Neural cell (in vitro differentiated cells): ENCODE results near the gene NEDD4L. TPM values are rescaled to one million over a fixed set of nuclear protein-coding genes. Genes with fewer than 3 reads are reported as not detected.
A peak's percentile ranks its signal among the peaks of the same experiment; 100 is the strongest.

Source experiments
- H2AFZ ChIP-seq: fragments of 200-600, 300-800 bp; sonication (generic), shearing (Covaris generic); 2 replicates; pipeline ENCODE4 v1.6.0; 2014; ENCODE audit warnings: low read depth, mild to moderate bottlenecking, antibody characterized with exemption, low read length, moderate library complexity
- H3F3A ChIP-seq: fragments of 200-600 bp; shearing (Covaris generic); 2 replicates; pipeline ENCODE4 v1.6.1; 2016; ENCODE audit warnings: mild to moderate bottlenecking, moderate library complexity, mixed read lengths, antibody characterized with exemption, low read length; ENCODE audit not compliant: insufficient read depth, poor library complexity, severe bottlenecking
- H3K27ac ChIP-seq: fragments of 200-600, 300-800 bp; sonication (generic), shearing (Covaris generic); 2 replicates; pipeline ENCODE4 v1.5.1; 2014; ENCODE audit warnings: mild to moderate bottlenecking, low read length, moderate library complexity
- H3K27me3 ChIP-seq: fragments of 300-800, 200-600 bp; sonication (generic), shearing (Covaris generic); 2 replicates; pipeline ENCODE4 v1.6.0; 2014; ENCODE audit warnings: mild to moderate bottlenecking, low read depth, low read length, moderate library complexity; ENCODE audit not compliant: insufficient read depth
- H3K36me3 ChIP-seq: fragments of 300-800, 200-600 bp; sonication (generic), shearing (Covaris generic); 2 replicates; pipeline ENCODE4 v1.5.1; 2014; ENCODE audit warnings: mild to moderate bottlenecking, antibody characterized with exemption, low read length, moderate library complexity; ENCODE audit not compliant: insufficient read depth
- H3K4me2 ChIP-seq: fragments of 300-800, 200-600 bp; sonication (generic), shearing (Covaris generic); 2 replicates; pipeline ENCODE4 v1.6.0; 2014; ENCODE audit warnings: mild to moderate bottlenecking, low read length
- H3K4me3 ChIP-seq: fragments of 300-800, 200-600 bp; sonication (generic), shearing (Covaris generic); 2 replicates; pipeline ENCODE4 v1.5.1; 2014; ENCODE audit warnings: mild to moderate bottlenecking, low read length, moderate library complexity
- H3K79me2 ChIP-seq: fragments of 200-600 bp; shearing (Covaris generic); replicated peaks from 2 replicates; pipeline ENCODE4 v1.6.0; 2014; ENCODE audit warnings: mild to moderate bottlenecking, low read length, moderate library complexity; ENCODE audit not compliant: insufficient read depth
- H3K9ac ChIP-seq: fragments of 300-800, 200-600 bp; sonication (generic), shearing (Covaris generic); 2 replicates; pipeline ENCODE4 v1.6.1; 2016; ENCODE audit warnings: mild to moderate bottlenecking, low read length, mixed read lengths
- H3K9me2 ChIP-seq: fragments of 200-600 bp; shearing (Covaris generic); 2 replicates; pipeline ENCODE4 v1.6.1; 2016; ENCODE audit warnings: mild to moderate bottlenecking, low read length, mixed read lengths; ENCODE audit not compliant: insufficient read depth
- H3K9me3 ChIP-seq: fragments of 200-600, 300-800 bp; sonication (generic), shearing (Covaris generic); 2 replicates; pipeline ENCODE4 v1.6.1; 2016; ENCODE audit warnings: mild to moderate bottlenecking, mixed run types, low read length, moderate library complexity, mixed read lengths
- H4K20me1 ChIP-seq: fragments of 200-600 bp; shearing (Covaris generic); 2 replicates; pipeline ENCODE4 v1.6.1; 2016; ENCODE audit warnings: mild to moderate bottlenecking, mixed run types; ENCODE audit not compliant: insufficient read depth
- EP300 ChIP-seq: fragments of 450-650 bp; conservative IDR thresholded peaks from 2 replicates; pipeline ENCODE4 v1.6.1; 2014; ENCODE audit warnings: antibody characterized with exemption, mild to moderate bottlenecking, moderate library complexity; ENCODE audit not compliant: poor library complexity, severe bottlenecking
- EZH2 ChIP-seq: fragments of 200-600, 300-800 bp; shearing (Covaris generic), sonication (generic); IDR thresholded peaks from 2 replicates; pipeline ENCODE4 v1.6.1; 2014; ENCODE audit warnings: antibody characterized with exemption, low read length, borderline replicate concordance, mild to moderate bottlenecking; ENCODE audit not compliant: insufficient read depth, poor library complexity, severe bottlenecking
- MXI1 ChIP-seq: fragments of 450-650 bp; conservative IDR thresholded peaks from 2 replicates; pipeline ENCODE4 v1.6.1; 2014; ENCODE audit warnings: antibody characterized with exemption, mild to moderate bottlenecking; ENCODE audit not compliant: poor library complexity, severe bottlenecking
- POLR2AphosphoS5 ChIP-seq: IDR thresholded peaks from 2 replicates; pipeline ENCODE4 v1.6.1; 2012
- SMC3 ChIP-seq: fragments of 450-650 bp; conservative IDR thresholded peaks from 2 replicates; pipeline ENCODE4 v1.6.1; 2014; ENCODE audit warnings: antibody characterized with exemption, mild to moderate bottlenecking, moderate library complexity; ENCODE audit not compliant: poor library complexity
- TAF1 ChIP-seq: IDR thresholded peaks from 2 replicates; pipeline ENCODE4 v1.6.1; 2012; ENCODE audit warnings: low read depth
- polyA plus RNA-seq: library from polyadenylated mRNA; depleted of rRNA; stranded (reverse); fragments of >200 nt; gene quantifications from 2 replicates; pipeline ENCODE4 v1.2.3, GENCODE V29; 2014
- TF ChIP-seq, protein P1 (sequence below): IDR thresholded peaks from 2 replicates; pipeline ENCODE4 v1.6.1; 2012; ENCODE audit warnings: borderline replicate concordance
- TF ChIP-seq, protein P2 (sequence below): fragments of 450-650 bp; IDR thresholded peaks from 2 replicates; pipeline ENCODE4 v1.5.1; 2014; ENCODE audit warnings: antibody characterized with exemption, mild to moderate bottlenecking, moderate library complexity; ENCODE audit not compliant: poor library complexity, severe bottlenecking

Gene NEDD4L
- polyA plus RNA-seq, 1 donor from 2014 or later: 97.9 TPM

DNA sequence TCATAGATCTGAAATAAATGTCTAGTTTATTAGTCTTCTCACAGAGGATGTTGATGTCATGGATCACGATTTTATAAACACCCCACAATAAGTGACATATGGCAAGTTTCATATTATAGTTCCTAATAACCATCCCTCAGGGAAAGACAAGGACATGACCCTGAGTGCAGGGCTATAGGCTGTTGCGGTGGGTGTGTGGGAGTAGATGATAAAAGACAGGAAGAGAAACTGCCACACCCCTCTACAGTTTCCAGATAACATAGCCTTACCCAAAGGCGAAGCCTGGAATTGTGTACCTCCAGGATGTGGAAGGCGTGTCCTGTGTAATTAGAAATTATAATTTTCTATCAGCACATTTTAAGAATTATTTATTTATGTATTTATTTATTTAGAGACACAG is 2.4 kb upstream of the NEDD4L start:
- TF ChIP-seq MXI1 (no peak), SMC3 (no peak), EZH2 (no peak), TAF1 (no peak), POLR2AphosphoS5 (no peak)
- TF ChIP-seq, protein P1, sequence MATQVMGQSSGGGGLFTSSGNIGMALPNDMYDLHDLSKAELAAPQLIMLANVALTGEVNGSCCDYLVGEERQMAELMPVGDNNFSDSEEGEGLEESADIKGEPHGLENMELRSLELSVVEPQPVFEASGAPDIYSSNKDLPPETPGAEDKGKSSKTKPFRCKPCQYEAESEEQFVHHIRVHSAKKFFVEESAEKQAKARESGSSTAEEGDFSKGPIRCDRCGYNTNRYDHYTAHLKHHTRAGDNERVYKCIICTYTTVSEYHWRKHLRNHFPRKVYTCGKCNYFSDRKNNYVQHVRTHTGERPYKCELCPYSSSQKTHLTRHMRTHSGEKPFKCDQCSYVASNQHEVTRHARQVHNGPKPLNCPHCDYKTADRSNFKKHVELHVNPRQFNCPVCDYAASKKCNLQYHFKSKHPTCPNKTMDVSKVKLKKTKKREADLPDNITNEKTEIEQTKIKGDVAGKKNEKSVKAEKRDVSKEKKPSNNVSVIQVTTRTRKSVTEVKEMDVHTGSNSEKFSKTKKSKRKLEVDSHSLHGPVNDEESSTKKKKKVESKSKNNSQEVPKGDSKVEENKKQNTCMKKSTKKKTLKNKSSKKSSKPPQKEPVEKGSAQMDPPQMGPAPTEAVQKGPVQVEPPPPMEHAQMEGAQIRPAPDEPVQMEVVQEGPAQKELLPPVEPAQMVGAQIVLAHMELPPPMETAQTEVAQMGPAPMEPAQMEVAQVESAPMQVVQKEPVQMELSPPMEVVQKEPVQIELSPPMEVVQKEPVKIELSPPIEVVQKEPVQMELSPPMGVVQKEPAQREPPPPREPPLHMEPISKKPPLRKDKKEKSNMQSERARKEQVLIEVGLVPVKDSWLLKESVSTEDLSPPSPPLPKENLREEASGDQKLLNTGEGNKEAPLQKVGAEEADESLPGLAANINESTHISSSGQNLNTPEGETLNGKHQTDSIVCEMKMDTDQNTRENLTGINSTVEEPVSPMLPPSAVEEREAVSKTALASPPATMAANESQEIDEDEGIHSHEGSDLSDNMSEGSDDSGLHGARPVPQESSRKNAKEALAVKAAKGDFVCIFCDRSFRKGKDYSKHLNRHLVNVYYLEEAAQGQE: no peak
- TF ChIP-seq, protein P2, sequence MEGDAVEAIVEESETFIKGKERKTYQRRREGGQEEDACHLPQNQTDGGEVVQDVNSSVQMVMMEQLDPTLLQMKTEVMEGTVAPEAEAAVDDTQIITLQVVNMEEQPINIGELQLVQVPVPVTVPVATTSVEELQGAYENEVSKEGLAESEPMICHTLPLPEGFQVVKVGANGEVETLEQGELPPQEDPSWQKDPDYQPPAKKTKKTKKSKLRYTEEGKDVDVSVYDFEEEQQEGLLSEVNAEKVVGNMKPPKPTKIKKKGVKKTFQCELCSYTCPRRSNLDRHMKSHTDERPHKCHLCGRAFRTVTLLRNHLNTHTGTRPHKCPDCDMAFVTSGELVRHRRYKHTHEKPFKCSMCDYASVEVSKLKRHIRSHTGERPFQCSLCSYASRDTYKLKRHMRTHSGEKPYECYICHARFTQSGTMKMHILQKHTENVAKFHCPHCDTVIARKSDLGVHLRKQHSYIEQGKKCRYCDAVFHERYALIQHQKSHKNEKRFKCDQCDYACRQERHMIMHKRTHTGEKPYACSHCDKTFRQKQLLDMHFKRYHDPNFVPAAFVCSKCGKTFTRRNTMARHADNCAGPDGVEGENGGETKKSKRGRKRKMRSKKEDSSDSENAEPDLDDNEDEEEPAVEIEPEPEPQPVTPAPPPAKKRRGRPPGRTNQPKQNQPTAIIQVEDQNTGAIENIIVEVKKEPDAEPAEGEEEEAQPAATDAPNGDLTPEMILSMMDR: no peak
- Histone ChIP-seq H3F3A (no peaks in the 10 kb centered on the region), H3K9me2 (no peaks in the 10 kb centered on the region), H4K20me1 (no peaks in the 10 kb centered on the region), H3K4me2 (no peak overlapping the region), H2AFZ (no peak overlapping the region), H3K9me3 (no peaks in the 10 kb centered on the region), H3K4me3 (no peak overlapping the region), H3K27ac (no peak overlapping the region), H3K79me2 (peaks cover 14% of the 10 kb centered on the region), H3K27me3 (no peaks in the 10 kb centered on the region), H3K36me3 (no peaks in the 10 kb centered on the region), H3K9ac (no peak overlapping the region)

DNA sequence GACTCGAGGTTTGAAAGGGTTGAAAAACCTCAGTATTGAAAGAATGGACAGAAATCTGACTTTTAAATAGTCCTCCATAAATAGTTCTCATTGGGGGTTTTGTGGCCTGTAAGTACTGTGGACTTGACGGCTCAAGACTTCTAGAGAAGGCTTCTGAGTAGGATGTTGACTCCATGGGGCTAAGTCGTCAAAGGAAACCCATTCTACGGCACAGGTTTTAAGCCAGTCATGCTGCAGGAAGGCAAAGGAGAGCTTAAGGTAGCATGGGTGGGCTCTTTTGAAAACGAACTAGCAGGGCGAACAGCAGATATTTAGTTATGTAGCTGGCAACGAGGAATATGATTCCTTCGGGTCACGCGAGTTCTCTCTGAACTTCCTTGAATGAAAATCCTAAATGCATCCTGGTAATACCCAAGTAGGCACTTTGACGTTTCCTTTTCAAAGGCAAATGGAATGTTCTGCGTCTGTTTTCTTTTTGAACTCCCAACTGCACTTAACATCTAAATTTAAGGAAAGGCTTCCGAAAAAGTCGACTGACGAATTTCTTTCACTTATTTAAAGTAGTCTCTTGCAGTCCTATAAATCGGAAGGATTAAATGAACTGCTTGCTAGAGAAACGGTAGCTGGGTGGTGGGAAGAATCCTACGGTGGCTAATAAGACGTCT is 1.1 kb upstream of the NEDD4L start:
- Histone ChIP-seq H3K4me2 (peak overlapping the region; percentile 54), H3K9me3 (no peaks in the 10 kb centered on the region), H2AFZ (peak overlapping the region; percentile 41), H3K4me3 (peak overlapping the region; percentile 97), H3K36me3 (no peaks in the 10 kb centered on the region), H3K9me2 (no peaks in the 10 kb centered on the region), H3K79me2 (peaks cover 27% of the 10 kb centered on the region), H3K27me3 (no peaks in the 10 kb centered on the region), H3K9ac (peak overlapping the region; percentile 97), H3K27ac (peak overlapping the region; percentile 88), H3F3A (no peaks in the 10 kb centered on the region), H4K20me1 (no peaks in the 10 kb centered on the region)
- TF ChIP-seq EP300 (no peak), MXI1 (no peak), TAF1 (no peak)
